Measurements from ENCODE around the gene CACNB1.
"Not testable (repeated sequence)": the region's sequence is repeated elsewhere in the genome, so short reads cannot be mapped to it uniquely, and the experiment has no call there.

CACNB1 gene

GRCh38 chr17:39151150-39151942 lies 46.1 kb downstream of the CACNB1 start, which contains the start of gene PLXDC1:
Gene PLXDC1 (minus strand): TSS chr17:39151637. CDS start chr17:39151437, 200 bp downstream.
- DNase-seq (ENCODE audit: low read depth), result no peak

DNA sequence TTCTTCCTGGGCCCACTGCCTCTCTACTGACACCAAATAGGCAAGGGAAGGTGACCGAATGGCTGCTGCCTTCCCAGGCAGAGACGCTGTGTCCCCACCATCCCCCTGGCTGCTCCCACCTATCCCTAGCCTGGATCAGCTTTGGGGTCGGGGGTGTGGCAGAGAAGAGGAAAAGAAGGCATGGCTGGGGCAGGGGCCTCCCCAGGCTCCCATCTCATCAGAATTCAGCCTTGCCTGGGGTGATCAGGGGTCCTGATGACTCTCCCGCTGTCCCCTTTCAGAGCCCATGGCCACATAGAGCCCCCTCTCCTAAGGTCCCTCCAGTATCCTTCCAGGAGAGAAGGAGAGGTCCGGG lies 46.7 kb downstream of the CACNB1 start:
- no peak for DNase-seq (ENCODE audit: low read depth)

- no peak for DNase-seq (ENCODE audit: low read depth)
Observed at GRCh38 chr17:39150104-39150634, 47.3 kb downstream of the CACNB1 start.

- no peak for DNase-seq (ENCODE audit: low read depth)
Observed at GRCh38 chr17:39147221-39148185, 50.0 kb downstream of the CACNB1 start.

- no peak for DNase-seq (ENCODE audit: low read depth)
Observed at GRCh38 chr17:39146273-39146672, 51.2 kb downstream of the CACNB1 start.

- no peak for DNase-seq (ENCODE audit: low read depth)
Observed at GRCh38 chr17:39145143-39145542, 52.3 kb downstream of the CACNB1 start.

GRCh38 chr17:39144416-39144840 lies 53.0 kb downstream of the CACNB1 start:
- no peak for DNase-seq (ENCODE audit: low read depth)

- no peak for DNase-seq (ENCODE audit: low read depth)
Observed at GRCh38 chr17:39143552-39144093, 53.8 kb downstream of the CACNB1 start.

- no peak for DNase-seq (ENCODE audit: low read depth)
Observed at GRCh38 chr17:39141915-39142664, 55.4 kb downstream of the CACNB1 start.

- no peak for DNase-seq (ENCODE audit: low read depth)
Observed at GRCh38 chr17:39141294-39141693, 56.2 kb downstream of the CACNB1 start.

- DNase-seq (ENCODE audit: low read depth), result no peak
Observed at GRCh38 chr17:39139561-39139960, 57.9 kb downstream of the CACNB1 start.

- no peak for DNase-seq (ENCODE audit: low read depth)
Observed at GRCh38 chr17:39139161-39139511, 58.3 kb downstream of the CACNB1 start.

DNA sequence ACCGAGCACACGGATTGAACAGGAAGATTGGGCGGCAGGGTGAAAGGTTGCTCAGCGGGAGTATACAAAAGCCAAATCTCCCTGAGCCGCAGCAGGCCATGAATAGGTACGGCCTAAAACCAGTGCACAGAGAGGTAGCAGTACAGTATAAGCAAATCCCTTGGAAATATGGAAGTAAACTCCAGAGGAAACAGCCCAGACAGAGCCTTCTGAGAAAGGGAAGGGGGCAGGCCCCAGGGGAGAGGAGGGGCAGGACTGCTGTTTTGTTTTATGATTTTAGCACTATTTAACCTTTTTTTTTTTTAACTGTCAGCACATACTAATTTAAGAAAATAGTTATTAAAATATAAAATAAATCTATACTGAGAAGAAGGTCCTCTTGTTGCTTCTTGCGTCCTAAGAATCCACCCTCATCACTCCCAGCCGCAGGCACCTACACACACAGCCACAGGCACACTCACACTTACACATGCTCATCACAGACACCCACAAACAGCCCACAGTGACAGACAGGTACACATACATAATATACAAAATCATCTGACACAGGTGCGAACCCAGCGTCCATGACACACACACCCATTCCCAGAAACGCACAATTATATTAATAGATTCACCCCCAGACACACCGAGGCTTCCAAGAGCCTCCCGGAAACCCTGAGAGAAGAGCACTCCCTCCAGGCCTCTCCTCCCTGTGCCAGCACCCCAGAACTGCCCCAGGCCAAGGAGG lies 58.9 kb downstream of the CACNB1 start:
- no peak for DNase-seq (ENCODE audit: low read depth)

- DNase-seq (ENCODE audit: low read depth), result no peak
Observed at GRCh38 chr17:39134878-39135277, 62.6 kb downstream of the CACNB1 start.

DNA sequence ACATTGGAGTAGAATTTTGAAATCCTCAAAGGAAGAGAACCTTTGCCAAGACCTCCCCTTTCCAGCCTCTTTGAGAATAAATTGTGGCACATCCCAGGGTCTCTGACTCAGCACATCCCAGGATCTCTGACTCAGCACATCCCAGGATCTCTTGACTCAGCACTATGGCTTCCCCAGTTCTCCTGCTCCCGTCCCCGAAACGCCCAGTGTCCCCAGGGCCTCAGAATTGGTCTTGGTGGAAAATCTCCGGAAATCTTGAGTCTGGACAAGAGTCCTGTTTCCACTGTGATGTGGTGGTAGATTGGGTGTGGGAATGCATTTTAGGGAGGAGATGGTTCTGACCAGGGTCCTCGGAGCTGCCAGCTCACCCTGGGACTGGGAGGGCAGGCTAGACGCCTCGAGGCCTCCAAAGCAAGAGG lies 65.3 kb downstream of the CACNB1 start:
- no peak for DNase-seq (ENCODE audit: low read depth)

GRCh38 chr17:39131616-39132015 lies 65.9 kb downstream of the CACNB1 start:
- DNase-seq (ENCODE audit: low read depth), result no peak

DNA sequence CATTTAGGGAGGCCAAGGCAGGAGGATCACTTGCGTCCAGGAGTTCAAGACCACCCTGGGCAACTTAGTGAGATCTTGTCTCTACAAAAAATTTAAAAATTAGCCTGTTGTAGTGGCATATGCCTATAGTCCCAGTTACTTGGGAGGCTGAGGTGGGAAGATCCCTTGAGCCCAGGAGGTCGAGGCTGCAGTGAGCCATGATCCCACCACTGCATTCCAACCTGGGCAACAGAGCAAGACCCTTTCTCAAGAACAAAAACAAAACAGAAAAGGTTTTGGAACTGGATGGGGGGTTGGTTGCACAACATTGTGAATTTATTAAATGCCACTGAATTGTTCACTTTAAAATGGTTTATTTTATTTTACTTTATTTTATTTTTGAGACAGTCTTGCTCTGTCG lies 67.3 kb downstream of the CACNB1 start:
- DNase-seq (ENCODE audit: low read depth), result no peak

GRCh38 chr17:39129544-39129943 lies 67.9 kb downstream of the CACNB1 start:
- DNase-seq (ENCODE audit: low read depth), result not testable (repeated sequence)

DNA sequence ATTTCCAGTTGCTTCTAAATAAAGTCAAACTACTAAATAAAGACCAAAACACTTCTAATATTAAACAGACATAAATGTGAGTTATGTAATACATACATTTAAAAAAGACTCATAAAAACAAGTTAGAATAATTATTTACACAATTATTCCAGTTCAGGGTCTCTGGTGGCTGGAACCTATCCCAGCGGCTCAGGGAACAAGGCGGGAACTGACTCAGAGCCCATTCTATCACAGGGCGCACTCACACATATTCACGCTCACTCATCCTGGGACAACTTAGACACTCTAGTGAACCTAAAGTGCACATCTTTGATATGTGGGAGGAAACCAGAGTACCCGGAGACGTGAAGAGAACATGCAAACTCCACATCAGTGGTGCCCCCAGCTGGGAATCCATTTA lies 71.0 kb downstream of the CACNB1 start:
- DNase-seq (ENCODE audit: low read depth), result no peak

DNA sequence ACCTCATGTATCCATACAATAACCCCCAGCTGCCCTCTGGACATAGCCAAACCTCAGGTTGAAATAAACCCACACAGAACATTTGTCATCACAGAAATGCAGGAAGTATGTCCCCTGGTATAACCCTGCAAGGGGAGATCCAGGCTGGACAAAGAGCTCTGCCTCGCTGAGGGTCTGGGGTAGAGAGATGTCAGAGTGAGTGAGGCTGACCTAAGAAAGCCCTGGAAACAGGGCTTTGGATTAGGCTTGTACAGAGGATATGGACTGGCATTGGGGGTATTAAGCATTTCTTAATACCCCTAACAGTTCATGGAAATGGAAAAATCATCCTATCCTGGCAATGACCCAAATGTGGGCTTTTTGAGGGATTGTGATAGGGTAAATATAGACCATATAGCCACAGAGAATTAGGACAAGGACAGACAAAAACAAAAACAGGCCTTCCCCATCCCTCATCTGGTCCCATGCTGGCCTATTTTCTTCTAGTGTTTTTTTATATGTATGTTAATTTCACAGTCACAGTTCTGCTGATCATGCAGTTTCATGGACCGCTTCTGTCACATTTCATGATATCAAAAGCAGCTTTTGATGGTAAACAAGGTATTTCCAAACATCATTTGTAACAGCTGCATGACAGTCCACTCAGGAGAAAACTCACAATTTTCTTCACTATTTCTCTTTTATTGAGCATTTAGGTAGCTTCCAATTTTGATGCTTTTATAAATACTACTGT lies 72.2 kb downstream of the CACNB1 start:
- no peak for DNase-seq (ENCODE audit: low read depth)

Data from activated T-helper 1 cell treated with Interleukin-2 at 50 U/mL for 16 hours (primary cell).